ENCODE results near the gene ZMYND19.

- TF ChIP-seq CTCF (IDR thresholded peaks at IDR 0.05; ENCODE audit: low read length) (no peak), EZH2 (optimal IDR thresholded peaks at IDR 0.05; ENCODE audit: low read depth, low read length) (no peak)
Observed at GRCh38 chr9:137554349-137554748, 36.0 kb downstream of the ZMYND19 start.

Measured in MM.1S (cell line).